RWPE2 (cell line): ENCODE data around the gene OR10H2.
"Not testable (repeated sequence)": the region's sequence is repeated elsewhere in the genome, so short reads cannot be mapped to it uniquely, and the experiment has no call there.

ENCODE experiments used
- ATAC-seq: fragments of 200-7000 bp; cut with Tn5 transposase; 3 replicates; pipeline ENCODE4 v1.9.1; 2021; ENCODE audit warnings: low read depth
- DNase-seq: peaks from one replicate; pipeline ENCODE4 v3.0.0-alpha.2; 2020; ENCODE audit warnings: low spot score
- H3K27ac ChIP-seq: fragments of 450-650 bp; 2 replicates; pipeline ENCODE4 v1.5.1; 2017; ENCODE audit warnings: mild to moderate bottlenecking; ENCODE audit not compliant: poor library complexity, severe bottlenecking
- H3K27me3 ChIP-seq: fragments of 250-450 bp; sonication (Bioruptor Pico); 2 replicates; pipeline ENCODE4 v1.5.1; 2021; ENCODE audit warnings: mild to moderate bottlenecking, moderate library complexity; ENCODE audit not compliant: insufficient read depth, poor library complexity, severe bottlenecking
- H3K36me3 ChIP-seq: fragments of 250-450 bp; sonication (Bioruptor Pico); 2 replicates; pipeline ENCODE4 v1.5.1; 2020; ENCODE audit warnings: low read depth, mild to moderate bottlenecking, moderate library complexity
- H3K4me1 ChIP-seq: fragments of 250-450 bp; sonication (Bioruptor Pico); 2 replicates; pipeline ENCODE4 v1.5.1; 2021; ENCODE audit warnings: mild to moderate bottlenecking, moderate library complexity; ENCODE audit not compliant: insufficient read depth, poor library complexity, severe bottlenecking
- H3K4me3 ChIP-seq: fragments of 250-450 bp; sonication (Bioruptor Pico); 2 replicates; pipeline ENCODE4 v1.5.1; 2021; ENCODE audit warnings: mild to moderate bottlenecking, moderate library complexity; ENCODE audit not compliant: severe bottlenecking
- H3K9me3 ChIP-seq: fragments of 250-450 bp; sonication (Bioruptor Pico); 2 replicates; pipeline ENCODE4 v1.5.1; 2021; ENCODE audit warnings: mild to moderate bottlenecking, moderate library complexity; ENCODE audit not compliant: severe bottlenecking
- TF ChIP-seq, protein P1 (sequence below): fragments of 450-650 bp; IDR thresholded peaks from one replicate; pipeline ENCODE4 v1.5.1; 2017; ENCODE audit warnings: mild to moderate bottlenecking, moderate library complexity; ENCODE audit not compliant: poor library complexity, severe bottlenecking

Gene OR10H2, protein sequence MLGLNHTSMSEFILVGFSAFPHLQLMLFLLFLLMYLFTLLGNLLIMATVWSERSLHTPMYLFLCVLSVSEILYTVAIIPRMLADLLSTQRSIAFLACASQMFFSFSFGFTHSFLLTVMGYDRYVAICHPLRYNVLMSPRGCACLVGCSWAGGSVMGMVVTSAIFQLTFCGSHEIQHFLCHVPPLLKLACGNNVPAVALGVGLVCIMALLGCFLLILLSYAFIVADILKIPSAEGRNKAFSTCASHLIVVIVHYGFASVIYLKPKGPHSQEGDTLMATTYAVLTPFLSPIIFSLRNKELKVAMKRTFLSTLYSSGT

DNA sequence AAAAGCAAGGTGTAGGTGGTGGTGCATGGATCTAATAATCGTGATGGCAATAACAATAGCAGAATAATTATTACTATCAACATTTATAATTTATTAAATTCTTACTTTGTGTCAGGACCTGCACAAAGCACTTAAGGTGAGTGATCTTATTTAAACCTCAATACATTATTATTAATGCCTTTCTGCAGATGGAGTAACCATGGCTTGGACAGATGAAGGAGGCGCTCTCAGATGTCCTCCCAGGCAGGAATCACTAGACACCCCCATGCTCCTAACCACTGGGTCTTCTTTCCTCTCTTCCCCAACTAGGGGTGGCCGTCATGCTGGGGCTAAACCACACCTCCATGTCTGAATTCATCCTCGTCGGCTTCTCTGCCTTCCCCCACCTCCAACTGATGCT is at the start of gene OR10H2:
Gene OR10H2, plus strand, starts transcription at position 301 of the 400 bp plus-strand sequence. Its CDS starts 20 bp downstream, at position 321.
- no peaks in the 10 kb centered on the region for H3K4me1 ChIP-seq
- TF ChIP-seq, protein P1, sequence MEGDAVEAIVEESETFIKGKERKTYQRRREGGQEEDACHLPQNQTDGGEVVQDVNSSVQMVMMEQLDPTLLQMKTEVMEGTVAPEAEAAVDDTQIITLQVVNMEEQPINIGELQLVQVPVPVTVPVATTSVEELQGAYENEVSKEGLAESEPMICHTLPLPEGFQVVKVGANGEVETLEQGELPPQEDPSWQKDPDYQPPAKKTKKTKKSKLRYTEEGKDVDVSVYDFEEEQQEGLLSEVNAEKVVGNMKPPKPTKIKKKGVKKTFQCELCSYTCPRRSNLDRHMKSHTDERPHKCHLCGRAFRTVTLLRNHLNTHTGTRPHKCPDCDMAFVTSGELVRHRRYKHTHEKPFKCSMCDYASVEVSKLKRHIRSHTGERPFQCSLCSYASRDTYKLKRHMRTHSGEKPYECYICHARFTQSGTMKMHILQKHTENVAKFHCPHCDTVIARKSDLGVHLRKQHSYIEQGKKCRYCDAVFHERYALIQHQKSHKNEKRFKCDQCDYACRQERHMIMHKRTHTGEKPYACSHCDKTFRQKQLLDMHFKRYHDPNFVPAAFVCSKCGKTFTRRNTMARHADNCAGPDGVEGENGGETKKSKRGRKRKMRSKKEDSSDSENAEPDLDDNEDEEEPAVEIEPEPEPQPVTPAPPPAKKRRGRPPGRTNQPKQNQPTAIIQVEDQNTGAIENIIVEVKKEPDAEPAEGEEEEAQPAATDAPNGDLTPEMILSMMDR: no peak
- peaks cover 11% of the 10 kb centered on the region for H3K27me3 ChIP-seq
- H3K9me3 ChIP-seq: no peaks in the 10 kb centered on the region
- ATAC-seq: no peak
- H3K27ac ChIP-seq: no peak within 1 kb of the TSS
- no peak for DNase-seq
- H3K4me3 ChIP-seq: no peak within 1 kb of the TSS
- no peaks in the 10 kb centered on the region for H3K36me3 ChIP-seq

DNA sequence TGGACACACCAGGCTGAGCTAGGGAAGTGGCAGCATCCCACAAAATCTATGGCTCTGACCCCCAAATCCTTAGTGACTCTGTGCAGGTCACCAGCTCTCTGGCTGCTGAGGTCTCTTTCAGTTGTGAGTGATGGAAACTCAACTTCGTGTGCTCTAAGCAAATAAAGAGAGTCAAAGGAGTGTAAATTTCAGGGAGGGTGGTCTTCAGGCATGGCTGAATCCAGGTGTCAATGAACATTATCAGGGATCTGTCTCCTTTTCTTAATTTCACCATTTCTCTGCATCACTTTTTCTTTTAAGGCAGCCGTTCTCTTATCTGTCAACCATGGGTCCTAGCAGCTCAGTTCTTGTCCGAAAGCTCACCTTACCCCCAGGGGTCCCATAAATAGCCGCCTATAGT is 48.7 kb upstream of the OR10H2 start:
- Histone ChIP-seq H3K4me1 (no peaks in the 10 kb centered on the region), H3K9me3 (no peaks in the 10 kb centered on the region), H3K4me3 (no peak overlapping the region), H3K27ac (no peak overlapping the region), H3K27me3 (no peaks in the 10 kb centered on the region), H3K36me3 (no peaks in the 10 kb centered on the region)
- ATAC-seq: no peak
- TF ChIP-seq, protein P1: no peak
- no peak for DNase-seq

DNA sequence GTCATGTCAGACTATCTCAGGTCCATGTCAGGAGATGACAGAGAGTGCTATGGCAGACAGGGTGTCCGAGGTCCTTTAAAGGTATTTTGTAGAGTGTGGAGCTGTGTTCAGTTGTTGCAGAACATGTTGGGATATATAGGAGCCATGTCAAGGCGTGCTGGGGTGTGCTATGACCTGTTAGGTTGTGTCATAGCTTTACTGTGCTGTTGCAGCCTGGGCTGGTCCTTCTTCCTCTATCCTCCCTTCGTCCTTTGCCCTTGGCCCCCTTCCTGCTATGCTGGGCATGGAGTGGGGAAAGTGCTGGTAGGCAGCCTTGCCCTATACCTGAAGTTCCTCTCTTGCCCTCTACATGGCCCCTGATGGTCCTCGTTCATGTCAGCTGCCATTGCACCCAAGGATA is 48.0 kb upstream of the OR10H2 start:
- not testable (repeated sequence) for DNase-seq, H3K9me3 ChIP-seq, H3K36me3 ChIP-seq, H3K27ac ChIP-seq, H3K4me1 ChIP-seq, H3K4me3 ChIP-seq, ATAC-seq, H3K27me3 ChIP-seq

DNA sequence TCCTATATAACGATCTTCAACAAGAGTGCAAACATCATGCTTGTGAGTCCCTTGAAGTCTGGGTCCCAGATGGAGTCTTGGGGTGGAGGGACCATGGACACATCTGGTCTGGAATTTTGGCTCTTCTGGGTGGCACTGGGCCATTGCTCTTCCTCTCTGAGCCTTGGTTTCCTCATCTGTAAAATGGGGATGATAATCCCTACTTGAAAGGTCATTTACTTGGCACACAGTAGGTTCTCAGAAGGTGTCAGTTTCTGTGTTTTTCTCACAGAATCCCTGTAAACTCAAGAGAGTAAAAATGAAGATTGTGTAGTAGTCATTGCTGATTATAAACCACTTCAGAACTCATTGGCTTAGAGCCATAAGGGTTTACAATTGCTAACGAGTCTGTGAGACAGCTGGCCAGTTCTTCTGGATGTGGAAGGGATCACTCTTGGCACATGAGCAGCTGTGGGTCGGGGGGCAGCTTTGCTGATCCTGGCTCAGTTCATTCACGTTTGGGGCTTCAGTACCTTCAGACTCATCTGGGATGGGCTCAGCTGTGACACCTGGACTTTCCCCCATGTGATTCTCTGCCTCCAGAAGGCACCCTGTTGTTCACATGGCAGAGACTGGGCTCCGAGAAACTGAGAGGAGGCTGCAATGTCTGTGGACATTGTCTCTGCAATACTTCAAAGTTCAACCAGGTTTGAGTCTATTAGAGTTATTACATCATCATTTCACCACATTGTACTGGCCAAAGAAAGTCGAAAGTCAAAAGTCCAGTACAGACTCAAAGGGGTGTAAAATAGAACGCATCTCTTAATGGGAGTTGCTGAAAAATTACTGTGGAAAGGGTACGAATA is 47.1 kb upstream of the OR10H2 start:
- no peak for ATAC-seq
- H3K4me1 ChIP-seq: no peaks in the 10 kb centered on the region
- TF ChIP-seq, protein P1: no peak

DNA sequence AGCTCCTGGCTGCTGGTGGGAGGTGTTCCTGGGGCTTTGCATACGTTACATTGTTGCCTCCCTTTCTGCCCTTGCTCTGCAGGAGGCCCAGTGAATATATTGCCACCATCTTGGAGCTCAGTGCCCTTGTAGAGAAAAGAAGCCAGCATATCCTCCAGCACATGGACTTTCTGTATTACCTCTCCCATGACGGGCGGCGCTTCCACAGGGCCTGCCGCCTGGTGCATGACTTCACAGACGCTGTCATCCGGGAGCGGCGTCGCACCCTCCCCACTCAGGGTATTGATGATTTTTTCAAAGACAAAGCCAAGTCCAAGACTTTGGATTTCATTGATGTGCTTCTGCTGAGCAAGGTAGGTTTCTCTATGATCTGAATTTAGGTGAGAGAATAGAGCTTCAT is 44.4 kb upstream of the OR10H2 start:
- H3K9me3 ChIP-seq: no peaks in the 10 kb centered on the region
- TF ChIP-seq, protein P1: no peak
- no peak overlapping the region for H3K27ac ChIP-seq
- no peak for DNase-seq
- no peak overlapping the region for H3K4me3 ChIP-seq
- no peak for ATAC-seq
- no peaks in the 10 kb centered on the region for H3K36me3 ChIP-seq
- H3K4me1 ChIP-seq: no peaks in the 10 kb centered on the region
- no peaks in the 10 kb centered on the region for H3K27me3 ChIP-seq

More for the DNA sequence above, 47.1 kb upstream of the OR10H2 start:
- DNase-seq: no peak
- Histone ChIP-seq H3K27me3 (no peaks in the 10 kb centered on the region), H3K4me3 (no peak overlapping the region), H3K9me3 (no peaks in the 10 kb centered on the region), H3K27ac (no peak overlapping the region), H3K36me3 (no peaks in the 10 kb centered on the region)
